H1 (cell line): Measurements from ENCODE around the gene PDGFB. TPM values are rescaled to one million over a fixed set of nuclear protein-coding genes. Genes with fewer than 3 reads are reported as not detected.

ENCODE experiments used
- CHD2 ChIP-seq: IDR thresholded peaks from 2 replicates; pipeline ENCODE4 v1.6.1; 2012; ENCODE audit warnings: low read length, improper control_type of control experiment
- FOSL1 ChIP-seq: IDR thresholded peaks from 2 replicates; pipeline ENCODE4 v1.6.1; 2011; ENCODE audit warnings: mild to moderate bottlenecking, low read depth, low read length, moderate library complexity; ENCODE audit not compliant: insufficient read depth
- JUND ChIP-seq: IDR thresholded peaks from 2 replicates; pipeline ENCODE4 v1.6.1; 2011; ENCODE audit warnings: mild to moderate bottlenecking, improper control_type of control experiment, low read length
- POLR2A ChIP-seq, 2 experiments: IDR thresholded peaks; 1 replicate in 1 of 2; 2 replicates in 1 of 2; pipeline ENCODE4 v1.6.1; 2011; ENCODE audit warnings: low read depth in 2 of 2, low read length in 2 of 2, mild to moderate bottlenecking in 2 of 2; ENCODE audit errors: control extremely low read depth in 1 of 2
- SP4 ChIP-seq: IDR thresholded peaks from 2 replicates; pipeline ENCODE4 v1.6.1; 2012; ENCODE audit warnings: low read length, inconsistent platforms
- polyA plus RNA-seq, 7 experiments: library from polyadenylated mRNA; depleted of rRNA in 3 of 7; stranded (reverse) in 5 of 7; unstranded in 2 of 7; fragments of >200 nt in 5 of 7; fragments of 200-250 nt in 2 of 7; gene quantifications; 1 replicate in 5 of 7; 2 replicates in 1 of 7; 4 replicates in 1 of 7; pipeline versions ENCODE4 v1.2.1 to v1.2.3, GENCODE V29; 2011 to 2013; ENCODE audit warnings: missing spikeins in 2 of 7, mixed read lengths in 2 of 7
- total RNA-seq: library from RNA; stranded (reverse); fragmentation: NEBNext Ultra II Directional; extraction: Animal tissue kit (Norgen Biotek cat#: 25700); gene quantifications from 2 replicates; pipeline ENCODE4 v1.2.1, GENCODE V29; 2021
- TF ChIP-seq, protein P1 (sequence below): IDR thresholded peaks from 2 replicates; pipeline ENCODE4 v1.6.1; 2012; ENCODE audit warnings: inconsistent platforms

Gene PDGFB
- total and polyA plus RNA-seq, 2 of the 8 experiments (the other 6 are each of a cell fraction or from before 2014, with no cell fraction given) = 3.9 to 8.5 TPM

DNA sequence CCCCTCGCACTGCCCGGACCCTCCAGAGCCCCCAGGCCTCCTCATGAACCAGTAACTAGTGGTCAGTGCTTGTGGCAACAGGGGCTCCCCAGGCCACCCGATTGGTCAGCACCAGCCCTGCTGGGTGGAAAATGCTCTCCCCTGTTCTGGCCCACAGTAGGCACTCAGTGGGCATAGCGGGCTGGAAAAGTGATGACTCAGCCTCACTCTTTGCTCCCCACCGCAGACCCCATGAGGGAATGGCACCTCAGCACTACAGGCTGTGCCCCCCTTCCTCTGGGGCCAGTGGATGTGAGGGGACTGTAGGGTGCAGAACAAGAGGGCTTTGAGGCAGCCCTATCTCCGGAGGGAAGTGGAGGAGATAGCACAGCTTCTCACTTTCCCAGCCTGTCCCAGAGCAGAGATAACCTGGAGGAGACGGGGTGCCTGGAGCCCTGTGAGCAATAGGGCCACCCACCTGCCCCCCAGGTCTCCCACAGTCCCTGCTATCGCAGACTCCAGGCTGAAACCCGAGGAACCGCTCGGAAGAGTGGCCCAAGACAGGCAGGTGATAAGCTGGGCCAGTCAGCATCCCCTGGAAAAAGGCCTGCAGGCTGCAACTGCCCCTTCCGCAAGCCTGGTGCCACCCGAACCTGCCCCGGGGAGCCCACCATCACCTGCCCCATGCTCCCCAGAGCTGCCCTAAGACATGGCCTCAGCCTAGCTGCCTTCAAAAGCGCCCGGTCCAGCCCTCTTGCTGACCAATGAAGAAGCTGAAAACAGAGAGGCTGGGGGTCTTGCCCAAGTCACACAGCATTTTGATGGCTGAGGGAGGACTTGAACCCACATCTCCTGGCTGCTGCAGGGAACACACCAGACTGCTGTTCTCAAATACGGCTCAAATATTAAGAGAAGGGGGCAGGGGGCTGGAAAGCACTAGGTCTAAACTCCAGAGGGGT, 29.4 kb upstream of the PDGFB start (continued):
- TF ChIP-seq SP4 (no peak), CHD2 (no peak), JUND (no peak), FOSL1 (no peak), POLR2A (IDR thresholded peaks at IDR 0.05; ENCODE audit: control extremely low read depth in 1 of 2, low read depth in 2 of 2, low read length in 2 of 2) (no peak)
- TF ChIP-seq, protein P1, sequence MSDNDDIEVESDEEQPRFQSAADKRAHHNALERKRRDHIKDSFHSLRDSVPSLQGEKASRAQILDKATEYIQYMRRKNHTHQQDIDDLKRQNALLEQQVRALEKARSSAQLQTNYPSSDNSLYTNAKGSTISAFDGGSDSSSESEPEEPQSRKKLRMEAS = no peak
